ENCODE results near the gene NEUROG2.

DNA sequence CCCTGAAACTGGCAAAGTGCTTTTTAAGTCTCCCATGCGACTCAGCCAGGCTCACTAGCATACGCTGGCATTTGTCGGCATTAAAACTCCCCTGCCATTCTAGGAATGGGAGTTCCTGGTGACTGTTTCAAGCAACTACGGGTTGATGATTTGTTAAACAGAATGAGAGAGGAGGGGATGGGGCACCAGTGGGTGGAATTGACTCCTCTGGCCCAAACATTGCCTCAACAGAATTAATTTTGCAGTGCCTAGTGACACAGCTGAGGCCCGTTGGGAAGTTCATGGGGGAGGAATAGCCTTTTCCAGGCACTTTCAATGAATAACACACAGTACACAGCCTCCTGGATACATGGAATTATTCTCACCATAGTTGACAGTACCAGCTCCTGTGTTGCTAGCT is 30.1 kb downstream of the NEUROG2 start:
- no peak for TF ChIP-seq CTCF (IDR thresholded peaks at IDR 0.05)
- TF ChIP-seq EP300 (IDR thresholded peaks at IDR 0.05; ENCODE audit: low read depth): no peak
- TF ChIP-seq POLR2A (IDR thresholded peaks at IDR 0.05): no peak
- no peak for TF ChIP-seq POLR2AphosphoS5 (IDR thresholded peaks at IDR 0.05)
